Peyer's patch (tissue), 4 donors: ENCODE data around the gene IFIH1.

ENCODE experiments used
- CTCF ChIP-seq, 6 experiments: fragments of 450-650 bp in 4 of 6; fragments of 200-600 bp in 2 of 6; sonication (generic) in 1 of 6; IDR thresholded peaks; one replicate each; pipeline ENCODE4 v1.5.1; 2017 to 2019; ENCODE audit warnings: antibody characterized with exemption in 6 of 6, mild to moderate bottlenecking in 3 of 6, moderate library complexity in 1 of 6
- POLR2A ChIP-seq, 2 donors: fragments of 450-650 bp; IDR thresholded peaks; one replicate each; pipeline ENCODE4 v1.5.1; 2017; ENCODE audit warnings: antibody characterized with exemption in 2 of 2, mild to moderate bottlenecking in 2 of 2, moderate library complexity in 2 of 2

- no peak for TF ChIP-seq CTCF (IDR thresholded peaks at IDR 0.05)
- TF ChIP-seq POLR2A (IDR thresholded peaks at IDR 0.05), result no peak
Measured at GRCh38 chr2:162317058-162317742, 1.3 kb downstream of the IFIH1 start.
